ENCODE data around the gene CCDC78.

The CCDC78 gene
- 1.6 to 6.4 (median 2.7) reads per million in 3 experiments for total RNA-seq

DNA sequence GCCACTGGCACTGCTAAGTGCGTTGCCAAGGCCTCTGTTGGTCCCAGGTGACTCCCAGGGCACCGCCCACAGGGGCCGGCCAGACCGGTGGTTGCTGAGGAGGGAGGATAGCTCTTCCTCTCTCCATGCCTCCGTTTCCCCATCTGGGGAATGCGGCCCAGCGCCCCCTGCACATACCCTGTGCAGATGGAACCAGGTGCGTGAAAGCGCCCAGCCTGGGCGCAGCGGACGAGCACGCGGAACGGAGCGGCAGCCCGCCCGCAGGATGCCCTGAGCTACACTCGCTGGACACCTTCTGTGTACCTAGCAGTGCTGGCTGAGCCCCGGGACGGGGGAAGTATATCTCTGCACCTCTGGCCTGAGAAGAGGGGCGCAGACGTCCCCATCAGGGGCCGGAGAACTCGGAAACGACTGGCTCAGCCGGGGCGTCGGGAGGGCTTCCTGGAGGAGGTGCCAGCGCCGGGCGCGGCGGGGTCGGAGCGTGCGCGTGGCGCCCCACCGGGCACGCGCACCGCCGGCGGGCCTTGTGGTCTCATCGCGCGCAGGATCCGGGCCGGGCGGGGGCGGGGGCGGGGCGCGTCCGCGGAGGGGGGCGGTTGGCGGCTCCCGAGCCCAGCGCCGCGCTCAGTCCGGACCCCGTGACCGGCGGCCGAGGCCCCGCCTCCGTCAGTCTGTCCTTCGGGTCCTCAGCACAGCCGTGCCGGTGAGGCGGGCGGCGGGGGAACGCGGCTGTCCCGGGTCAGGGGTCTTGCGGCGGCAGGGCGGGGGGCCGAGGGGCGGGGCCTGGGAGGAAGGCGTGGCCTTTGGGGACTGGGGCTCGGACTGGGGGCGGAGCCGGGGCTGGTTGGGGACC lies at the start of gene CCDC78, which contains the start of gene HAGHL:
TSS of gene CCDC78 (minus strand) at position 6 of the 853 bp plus-strand sequence. CDS start 76 bp downstream, outside the sequence.
TSS of gene HAGHL (plus strand) at position 669 of the 853 bp plus-strand sequence. CDS start 404 bp downstream, outside the sequence.
- DNase-seq: peak; percentile 43

DNA sequence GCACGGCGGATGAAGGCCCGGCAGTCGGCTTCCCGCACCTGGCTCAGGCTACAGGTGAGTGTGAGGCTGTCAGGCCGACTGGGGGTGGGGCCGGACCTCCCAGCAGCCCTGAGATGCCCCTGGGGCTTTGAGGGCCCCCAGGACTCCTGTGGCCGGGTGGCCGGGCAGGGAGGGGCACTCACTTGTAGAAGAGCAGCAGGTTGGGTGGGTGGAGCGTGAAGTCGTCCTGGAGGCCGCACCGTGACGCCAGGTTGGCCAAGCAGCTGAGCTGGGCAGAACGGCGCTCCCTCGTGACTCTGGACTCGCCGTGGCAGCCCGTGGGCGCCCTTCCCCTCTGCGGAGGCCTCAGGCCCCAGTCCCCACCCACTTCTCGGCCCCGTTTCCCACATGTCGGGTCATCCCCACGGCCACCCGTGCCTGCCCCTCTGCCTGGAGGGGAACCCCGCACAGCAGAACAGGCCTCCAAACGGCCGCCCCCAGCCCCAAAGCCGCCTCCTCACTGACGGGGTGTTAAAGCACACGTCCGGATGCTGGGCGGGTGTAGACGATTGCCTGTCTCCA lies 49.1 kb upstream of the CCDC78 start:
- DNase-seq: no peak

DNA sequence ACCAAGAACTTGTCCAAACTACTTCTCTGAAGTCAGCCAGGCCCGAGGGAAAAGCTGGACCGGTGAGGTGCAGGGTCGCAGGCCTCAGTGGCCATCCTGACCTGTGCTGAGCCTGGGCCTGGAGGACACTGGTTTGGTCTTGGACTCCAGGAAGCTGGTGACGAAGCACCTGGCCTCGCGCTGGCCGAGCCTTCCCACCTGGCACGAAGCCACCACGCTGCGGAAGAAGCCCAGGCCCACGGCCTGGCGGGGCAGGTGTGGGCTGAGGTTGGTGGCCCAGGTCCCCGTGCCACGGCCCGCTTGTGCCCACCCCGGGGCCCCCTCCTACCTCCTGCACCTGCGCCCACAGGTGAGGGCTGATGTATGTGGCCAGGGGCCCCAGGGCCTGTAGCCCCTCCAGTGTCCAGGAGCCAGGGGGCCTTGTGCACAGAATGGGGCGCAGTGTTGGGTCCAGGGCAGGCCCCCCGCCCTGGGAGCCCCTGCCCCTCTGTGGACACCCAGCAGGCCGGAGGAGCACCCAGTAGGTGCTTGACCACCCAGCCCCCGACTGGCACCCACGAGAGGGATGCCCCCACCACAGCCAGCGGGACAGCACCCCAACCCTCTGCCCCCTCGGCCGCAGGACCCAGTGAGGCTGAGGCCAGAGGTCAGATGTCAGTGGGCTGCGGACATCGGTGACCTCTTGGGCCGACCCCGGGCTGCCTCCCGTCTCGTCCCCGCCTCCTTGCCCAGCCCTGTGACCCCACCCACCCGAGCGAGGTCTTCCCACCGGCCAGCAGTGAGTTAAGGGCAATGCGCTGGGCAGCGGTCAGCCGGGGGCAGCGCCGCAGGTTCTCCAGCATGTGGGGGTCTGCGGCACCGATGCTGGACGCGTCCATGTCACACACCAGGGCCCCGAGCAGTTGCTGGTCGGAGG lies 48.1 kb upstream of the CCDC78 start:
- no peak for DNase-seq

DNA sequence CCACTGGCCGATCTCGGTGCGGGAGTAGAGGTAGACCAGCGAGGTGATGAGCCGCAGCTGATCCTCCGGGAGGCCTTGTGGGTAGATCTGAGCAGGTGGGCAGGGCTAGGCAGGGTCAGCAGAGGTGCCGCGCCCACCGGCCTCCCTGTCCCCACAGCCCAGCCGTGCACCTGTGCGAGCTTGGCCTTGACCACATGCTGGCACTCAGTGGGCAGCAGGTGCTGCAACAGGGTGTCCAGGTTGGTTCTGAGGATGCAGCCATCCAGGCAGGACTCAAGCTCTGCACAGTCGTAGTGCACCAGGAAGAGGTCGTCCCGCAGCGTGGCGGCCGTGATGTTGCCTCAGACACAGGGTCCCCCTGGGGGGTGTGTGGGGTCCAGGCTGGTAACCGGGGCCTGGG lies 46.7 kb upstream of the CCDC78 start:
- DNase-seq: no peak

DNA sequence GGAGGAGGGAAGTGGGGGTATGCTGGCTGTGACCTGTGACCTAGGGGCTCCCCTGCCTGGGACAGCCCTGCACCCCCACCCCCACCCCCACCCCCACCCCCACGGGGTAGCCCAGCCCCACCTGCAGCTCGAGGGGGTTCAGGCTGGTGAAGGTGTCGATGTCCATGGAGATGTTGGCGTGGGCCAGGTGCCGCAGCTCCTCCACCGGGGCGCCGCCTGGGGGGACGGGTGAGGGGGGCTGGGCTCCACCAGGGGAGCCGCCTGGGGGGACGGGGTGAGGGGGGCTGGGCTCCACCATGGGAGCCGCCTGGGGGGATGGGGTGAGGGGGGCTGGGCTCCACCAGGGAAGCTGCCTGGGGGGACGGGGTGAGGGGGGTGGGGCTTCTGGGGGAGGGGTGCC lies 44.2 kb upstream of the CCDC78 start:
- no peak for DNase-seq

DNA sequence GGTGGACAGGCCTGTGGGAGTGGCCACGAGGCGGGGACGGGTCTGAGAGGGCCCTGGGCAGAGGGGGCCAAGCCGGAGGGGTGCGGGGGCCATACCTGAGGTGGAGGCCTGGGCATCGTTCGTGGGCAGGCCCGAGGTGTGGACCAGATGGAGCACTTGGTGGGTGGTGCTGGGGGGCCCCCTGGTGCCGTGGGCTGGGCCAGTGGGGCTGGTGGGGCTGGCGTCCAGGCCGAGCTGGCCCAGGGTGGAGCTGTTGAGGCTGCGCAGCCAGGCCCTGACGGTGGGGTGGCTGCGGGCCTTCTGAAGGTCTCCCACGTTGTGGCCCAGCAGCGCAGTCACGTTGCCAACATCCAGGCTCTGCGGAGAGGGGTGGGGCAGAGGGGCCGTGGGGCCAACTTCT lies 43.7 kb upstream of the CCDC78 start:
- DNase-seq: no peak

DNA sequence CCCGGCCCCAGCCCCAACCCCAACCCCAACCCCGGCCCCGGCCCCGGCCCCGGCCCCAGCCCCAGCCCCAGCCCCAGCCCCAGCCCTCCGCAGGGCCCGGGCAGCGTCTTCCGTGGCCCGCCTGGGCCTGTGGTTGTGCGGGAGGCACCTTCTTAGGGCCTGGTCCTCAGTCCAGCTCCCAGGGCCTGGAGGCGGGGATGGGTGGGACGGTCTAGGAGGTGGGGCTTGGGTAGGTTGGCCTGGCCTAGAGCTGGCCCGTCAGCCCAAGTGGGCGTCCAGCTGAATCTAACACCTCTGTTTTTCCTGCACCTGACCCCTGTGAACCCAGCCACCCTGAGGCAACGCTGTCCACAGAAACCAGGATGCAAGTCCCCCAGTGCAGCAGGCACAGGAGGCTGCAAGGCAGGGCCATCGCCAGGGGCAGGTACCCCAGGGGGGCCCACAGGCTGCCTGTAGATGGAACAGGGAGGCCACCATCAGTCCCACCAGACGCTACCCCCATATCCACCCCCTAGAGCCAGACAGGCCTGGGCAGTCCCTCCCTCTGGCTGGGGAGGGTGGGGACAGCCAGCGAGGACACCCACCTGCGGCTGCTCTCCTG lies 43.0 kb upstream of the CCDC78 start:
- no peak for DNase-seq

DNA sequence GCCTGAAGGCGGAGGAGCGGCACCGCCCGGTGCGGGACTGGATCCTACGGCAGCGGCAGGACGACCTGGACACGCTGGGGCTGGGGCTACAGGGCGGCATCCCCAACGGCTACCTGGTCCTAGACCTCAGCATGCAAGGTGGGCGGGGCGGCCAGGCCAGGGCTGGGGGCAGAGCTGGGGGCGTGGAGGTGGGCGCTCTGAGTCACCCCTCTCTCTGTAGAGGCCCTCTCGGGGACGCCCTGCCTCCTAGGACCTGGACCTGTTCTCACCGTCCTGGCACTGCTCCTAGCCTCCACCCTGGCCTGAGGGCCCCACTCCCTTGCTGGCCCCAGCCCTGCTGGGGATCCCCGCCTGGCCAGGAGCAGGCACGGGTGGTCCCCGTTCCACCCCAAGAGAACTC lies 42.2 kb upstream of the CCDC78 start:
- no peak for DNase-seq

DNA sequence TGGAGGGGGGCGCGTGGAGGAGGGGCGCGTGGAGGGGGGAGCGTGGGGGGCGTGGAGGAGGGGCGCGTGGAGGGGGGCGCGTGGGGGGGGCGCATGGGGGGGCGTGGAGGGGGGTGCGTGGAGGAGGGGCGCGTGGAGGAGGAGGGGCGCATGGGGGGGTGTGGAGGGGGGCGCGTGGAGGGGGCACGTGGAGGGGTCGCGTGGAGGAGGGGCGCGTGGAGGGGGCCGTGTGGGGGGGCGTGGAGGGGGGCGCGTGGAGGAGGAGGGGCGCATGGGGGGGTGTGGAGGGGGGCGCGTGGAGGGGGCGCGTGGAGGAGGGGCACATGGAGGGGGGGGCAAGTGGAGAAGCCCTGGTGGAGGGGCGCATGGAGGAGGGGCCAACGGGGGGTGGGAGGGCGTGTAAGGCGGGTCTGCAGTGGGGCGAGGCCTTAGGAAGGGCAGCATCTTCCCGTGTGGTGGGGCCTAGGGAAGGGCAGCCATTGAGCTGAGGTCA lies 41.5 kb upstream of the CCDC78 start:
- no peak for DNase-seq

DNA sequence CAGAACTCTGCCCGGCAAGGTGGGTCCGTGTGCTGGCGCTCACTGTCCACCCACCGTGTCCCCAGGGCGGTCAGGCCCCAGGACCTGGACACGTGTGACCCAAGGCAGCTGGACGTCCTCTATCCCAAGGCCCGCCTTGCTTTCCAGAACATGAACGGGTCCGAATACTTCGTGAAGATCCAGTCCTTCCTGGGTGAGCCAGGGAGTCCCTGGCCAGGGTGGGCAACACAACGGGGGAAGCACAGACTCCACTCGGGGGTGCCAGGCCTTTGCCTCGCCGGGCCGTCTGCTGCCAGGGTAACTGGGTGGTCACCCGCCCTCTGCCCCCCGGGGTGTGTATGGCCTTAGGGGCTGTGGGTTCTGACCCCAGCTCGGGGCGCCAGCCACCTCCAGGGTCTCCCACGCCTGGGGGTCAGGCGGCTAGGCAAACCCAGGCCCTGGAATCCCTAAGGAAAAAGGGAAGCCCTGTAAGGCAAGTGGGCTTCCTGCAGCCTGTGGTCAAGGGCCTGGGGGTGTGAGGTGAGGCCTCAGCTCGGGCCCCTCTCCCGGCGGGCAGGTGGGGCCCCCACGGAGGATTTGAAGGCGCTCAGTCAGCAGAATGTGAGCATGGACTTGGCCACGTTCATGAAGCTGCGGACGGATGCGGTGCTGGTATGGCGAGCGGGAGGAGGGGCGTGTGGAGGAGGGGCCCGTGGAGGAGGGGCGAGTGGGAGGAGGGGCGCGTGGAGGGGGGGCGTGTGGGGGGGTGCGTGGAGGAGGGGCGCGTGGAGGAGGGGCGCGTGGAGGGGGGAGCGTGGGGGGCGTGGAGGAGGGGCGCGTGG lies 40.8 kb upstream of the CCDC78 start:
- DNase-seq: no peak

DNA sequence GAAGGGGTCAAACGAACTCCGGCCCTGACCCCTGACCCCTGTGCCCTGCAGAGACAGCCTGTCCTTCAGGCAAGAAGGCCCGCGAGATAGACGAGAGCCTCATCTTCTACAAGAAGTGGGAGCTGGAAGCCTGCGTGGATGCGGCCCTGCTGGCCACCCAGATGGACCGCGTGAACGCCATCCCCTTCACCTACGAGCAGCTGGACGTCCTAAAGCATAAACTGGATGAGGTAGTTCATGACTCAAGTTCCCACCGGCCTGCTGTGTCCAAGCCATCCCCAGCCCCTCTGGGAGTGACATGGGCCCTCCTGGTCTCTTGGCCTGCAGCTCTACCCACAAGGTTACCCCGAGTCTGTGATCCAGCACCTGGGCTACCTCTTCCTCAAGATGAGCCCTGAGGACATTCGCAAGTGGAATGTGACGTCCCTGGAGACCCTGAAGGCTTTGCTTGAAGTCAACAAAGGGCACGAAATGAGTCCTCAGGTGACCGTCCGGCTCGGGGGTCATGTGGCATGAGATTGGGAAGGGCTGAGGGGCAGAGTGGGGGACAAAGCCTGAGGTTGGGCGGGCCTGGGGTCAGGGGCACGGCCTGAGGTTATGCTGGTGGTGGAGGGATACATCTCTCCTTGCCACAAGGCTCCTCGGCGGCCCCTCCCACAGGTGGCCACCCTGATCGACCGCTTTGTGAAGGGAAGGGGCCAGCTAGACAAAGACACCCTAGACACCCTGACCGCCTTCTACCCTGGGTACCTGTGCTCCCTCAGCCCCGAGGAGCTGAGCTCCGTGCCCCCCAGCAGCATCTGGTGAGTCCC lies 40.0 kb upstream of the CCDC78 start:
- DNase-seq: no peak

DNA sequence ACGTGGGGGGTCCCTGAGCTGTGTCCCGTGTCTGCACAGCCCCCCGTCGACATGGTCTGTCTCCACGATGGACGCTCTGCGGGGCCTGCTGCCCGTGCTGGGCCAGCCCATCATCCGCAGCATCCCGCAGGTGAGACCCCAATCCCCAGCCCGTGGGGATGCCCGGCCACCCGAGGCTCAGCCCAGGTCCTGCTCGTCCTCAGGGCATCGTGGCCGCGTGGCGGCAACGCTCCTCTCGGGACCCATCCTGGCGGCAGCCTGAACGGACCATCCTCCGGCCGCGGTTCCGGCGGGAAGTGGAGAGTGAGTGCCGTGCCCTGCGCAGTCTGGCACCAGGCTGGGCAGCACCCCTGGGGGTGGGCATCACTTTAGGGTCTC lies 39.2 kb upstream of the CCDC78 start:
- no peak for DNase-seq

DNA sequence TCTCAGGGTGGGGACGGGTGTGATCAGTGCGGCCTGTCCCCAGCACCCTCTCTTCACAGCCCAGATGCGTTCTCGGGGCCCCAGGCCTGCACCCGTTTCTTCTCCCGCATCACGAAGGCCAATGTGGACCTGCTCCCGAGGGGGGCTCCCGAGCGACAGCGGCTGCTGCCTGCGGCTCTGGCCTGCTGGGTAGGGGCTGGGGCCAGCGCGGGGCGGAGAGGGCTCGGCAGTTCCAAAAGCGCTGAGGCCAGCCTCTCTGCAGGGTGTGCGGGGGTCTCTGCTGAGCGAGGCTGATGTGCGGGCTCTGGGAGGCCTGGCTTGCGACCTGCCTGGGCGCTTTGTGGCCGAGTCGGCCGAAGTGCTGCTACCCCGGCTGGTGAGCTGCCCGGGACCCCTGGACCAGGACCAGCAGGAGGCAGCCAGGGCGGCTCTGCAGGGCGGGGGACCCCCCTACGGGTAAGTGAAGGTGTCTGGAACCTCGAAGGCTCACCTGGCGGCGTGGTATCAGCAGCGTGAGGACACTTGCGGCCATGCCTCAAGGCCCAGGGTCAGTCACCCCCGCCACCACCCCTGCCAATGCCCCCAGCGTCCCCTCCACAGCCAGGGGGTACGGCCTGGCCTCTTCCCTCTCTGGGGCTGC lies 38.7 kb upstream of the CCDC78 start:
- no peak for DNase-seq

DNA sequence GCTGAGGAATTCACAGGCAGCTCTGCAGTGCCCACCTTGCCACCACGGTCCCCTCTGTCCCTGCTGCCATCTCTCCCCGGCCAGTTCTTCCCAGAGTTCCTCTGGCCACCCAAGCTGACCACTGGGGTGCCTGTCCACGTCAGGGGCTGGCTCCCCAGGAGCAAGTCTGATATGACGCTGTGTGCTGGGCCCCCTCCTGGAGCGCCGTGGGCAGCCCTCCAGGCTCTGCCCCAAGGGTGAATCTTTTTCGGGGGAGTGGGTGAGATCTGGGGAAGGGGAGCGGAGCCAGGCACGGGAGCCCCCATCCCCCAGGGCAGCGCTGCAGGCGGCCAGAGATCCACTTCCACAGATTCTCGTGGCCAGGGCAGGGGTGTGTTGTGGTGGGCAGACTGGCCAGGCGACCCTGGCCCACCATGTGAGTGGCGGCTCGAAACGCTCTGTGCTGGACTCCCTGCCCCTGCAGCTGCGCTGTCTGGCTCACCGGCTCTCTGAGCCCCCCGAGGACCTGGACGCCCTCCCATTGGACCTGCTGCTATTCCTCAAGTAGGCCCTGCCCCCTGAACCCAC lies 38.0 kb upstream of the CCDC78 start:
- no peak for DNase-seq

DNA sequence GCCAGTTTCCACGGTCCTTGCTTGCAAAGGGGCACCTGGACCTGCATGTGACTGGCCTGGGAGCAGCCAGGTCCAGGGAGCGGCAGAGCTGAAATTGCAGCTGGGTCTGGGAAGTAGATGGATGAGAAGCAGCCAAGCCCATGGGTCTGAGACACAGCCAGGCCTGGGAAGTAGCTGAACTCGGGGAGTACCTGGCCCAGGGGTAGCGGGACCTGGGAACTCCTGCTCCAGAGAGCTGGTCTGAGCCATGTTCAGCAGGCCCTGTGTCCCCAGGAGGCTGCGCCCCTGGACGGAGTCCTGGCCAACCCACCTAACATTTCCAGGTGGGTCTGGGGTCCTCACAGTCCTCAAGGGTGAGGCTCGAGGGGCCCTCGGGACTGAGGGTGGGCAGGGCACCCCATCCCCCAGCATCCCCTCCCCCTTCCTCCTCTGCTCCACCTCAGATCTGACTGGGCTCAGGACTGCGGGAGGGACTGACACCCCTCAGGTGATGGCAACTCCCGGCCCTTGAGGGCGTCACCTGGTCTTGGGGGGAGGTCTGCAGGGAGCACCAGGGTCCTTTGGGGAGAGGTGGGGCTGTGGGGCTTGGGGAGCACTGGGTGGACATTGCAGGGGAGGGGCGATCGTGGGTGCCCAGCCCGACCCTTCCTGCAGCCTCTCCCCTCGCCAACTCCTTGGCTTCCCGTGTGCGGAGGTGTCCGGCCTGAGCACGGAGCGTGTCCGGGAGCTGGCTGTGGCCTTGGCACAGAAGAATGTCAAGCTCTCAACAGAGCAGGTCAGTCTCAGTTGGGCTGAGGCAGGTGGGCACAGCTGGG lies 37.3 kb upstream of the CCDC78 start:
- no peak for DNase-seq

DNA sequence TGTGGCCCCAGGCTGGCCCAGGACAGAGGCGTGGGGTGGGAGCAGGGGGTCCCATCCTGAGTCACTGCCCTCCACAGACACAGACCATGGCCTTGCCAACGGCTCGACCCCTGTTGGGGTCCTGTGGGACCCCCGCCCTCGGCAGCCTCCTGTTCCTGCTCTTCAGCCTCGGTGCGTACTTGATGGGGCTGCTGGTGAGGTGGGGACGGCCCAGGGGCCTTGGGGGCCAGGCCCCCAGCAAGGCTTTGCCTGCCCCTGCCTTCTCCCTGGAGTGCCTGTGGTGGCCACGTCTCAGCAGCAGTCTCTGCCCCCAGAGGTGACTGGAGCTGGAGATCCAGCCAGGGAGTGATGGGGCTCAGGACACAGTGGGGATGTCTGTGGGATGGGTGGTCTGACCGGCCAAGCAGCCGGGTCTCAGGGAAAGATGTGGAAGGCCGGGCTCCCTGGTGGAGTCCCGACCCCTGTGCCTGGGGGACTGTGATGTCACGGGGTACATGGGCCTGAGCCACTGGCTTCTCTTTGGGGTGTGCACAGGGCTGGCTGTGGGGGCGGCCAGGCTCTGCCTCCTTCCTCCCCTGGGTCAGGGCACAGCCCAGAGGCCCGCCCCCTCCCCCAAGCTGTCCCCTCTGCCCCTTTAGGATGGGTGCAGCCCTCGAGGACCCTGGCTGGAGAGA lies 36.5 kb upstream of the CCDC78 start:
- no peak for DNase-seq

DNA sequence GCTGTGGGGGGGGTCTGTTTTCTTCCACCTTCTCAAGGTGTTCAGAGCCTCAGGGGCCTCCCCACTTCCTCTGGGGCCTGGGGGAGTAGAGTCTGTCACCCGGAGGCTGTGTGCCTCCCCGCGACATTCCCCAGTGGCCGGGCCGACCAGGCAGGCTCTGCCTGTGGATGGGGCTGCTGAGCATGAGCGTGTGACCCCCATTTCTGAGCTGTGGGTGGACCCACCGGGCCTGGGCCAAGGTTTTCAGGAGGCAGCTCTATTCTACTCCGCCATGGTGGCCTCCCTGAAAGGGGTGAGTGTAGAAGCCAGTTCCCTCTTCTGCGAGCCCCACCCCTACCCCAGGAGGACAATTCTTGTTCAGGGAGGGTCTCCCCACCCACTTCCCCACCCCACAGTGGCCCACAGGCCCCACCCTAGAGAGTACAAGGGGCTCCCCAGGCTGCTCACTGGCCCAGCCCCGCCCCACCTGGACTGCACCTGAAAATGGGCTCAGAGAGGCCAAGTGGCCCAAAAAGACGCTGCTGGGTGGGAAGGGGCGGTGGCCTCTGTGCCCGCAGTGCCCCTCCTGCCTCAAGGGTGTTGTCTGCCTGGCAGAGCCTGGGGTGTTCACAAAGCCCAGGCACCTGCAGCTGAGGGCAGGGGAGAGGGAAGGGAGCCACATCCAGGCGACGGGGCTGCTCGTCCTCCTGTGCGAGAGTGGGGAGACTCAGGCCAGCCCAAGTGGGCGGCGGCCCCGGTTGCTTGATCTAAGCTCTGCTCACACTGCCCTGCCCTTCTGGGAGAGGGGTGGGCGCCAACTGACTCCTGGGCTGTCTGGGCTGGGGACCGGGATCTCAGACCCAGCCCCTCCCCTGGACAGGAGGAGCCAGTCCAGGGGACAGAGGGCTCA lies 35.6 kb upstream of the CCDC78 start:
- no peak for DNase-seq
